Medulla oblongata (tissue), 1 donor: ENCODE measurements around the gene MCAT.
"Not testable (repeated sequence)": the region's sequence is repeated elsewhere in the genome, so short reads cannot be mapped to it uniquely, and the experiment has no call there.

Source experiments
- DNase-seq: peaks from one replicate; pipeline ENCODE4 v3.0.0-alpha.2; 2015; ENCODE audit errors: extremely low spot score

The MCAT gene

GRCh38 chr22:43154887-43155536, 11.8 kb upstream of the MCAT start:
- peak; percentile 49 for DNase-seq

GRCh38 chr22:43153899-43154298, 10.7 kb upstream of the MCAT start:
- no peak for DNase-seq

GRCh38 chr22:43152357-43153071, 9.3 kb upstream of the MCAT start:
- DNase-seq, result peak; percentile 59

GRCh38 chr22:43152003-43152356, 8.8 kb upstream of the MCAT start:
- no peak for DNase-seq

- peak; percentile 83 for DNase-seq
Observed at GRCh38 chr22:43151251-43152002, 8.2 kb upstream of the MCAT start, which contains the start of gene TSPO. TSPO (plus strand) TSS chr22:43151559; CDS start chr22:43159239, 7,680 bp downstream.

- no peak for DNase-seq
Observed at GRCh38 chr22:43150731-43151206, 7.6 kb upstream of the MCAT start.

GRCh38 chr22:43148581-43148980, 5.4 kb upstream of the MCAT start:
- DNase-seq, result no peak

GRCh38 chr22:43147821-43148220, 4.6 kb upstream of the MCAT start:
- peak; percentile 33 for DNase-seq

GRCh38 chr22:43146332-43146731, 3.1 kb upstream of the MCAT start:
- DNase-seq, result not testable (repeated sequence)

- not testable (repeated sequence) for DNase-seq
Observed at GRCh38 chr22:43145371-43145770, 2.2 kb upstream of the MCAT start.

- DNase-seq, result no peak
Observed at GRCh38 chr22:43144949-43145348, 1.8 kb upstream of the MCAT start.

- no peak for DNase-seq
Observed at GRCh38 chr22:43136801-43137200, 6.4 kb downstream of the MCAT start.

- DNase-seq, result no peak
Observed at GRCh38 chr22:43136255-43136654, 6.9 kb downstream of the MCAT start.

- DNase-seq, result no peak
Observed at GRCh38 chr22:43135565-43135964, 7.6 kb downstream of the MCAT start.

GRCh38 chr22:43134553-43134952, 8.6 kb downstream of the MCAT start:
- DNase-seq, result no peak

GRCh38 chr22:43133401-43133800, 9.8 kb downstream of the MCAT start:
- DNase-seq, result no peak

- no peak for DNase-seq
Observed at GRCh38 chr22:43131773-43132501, 11.3 kb downstream of the MCAT start.

- DNase-seq, result no peak
Observed at GRCh38 chr22:43129426-43130425, 13.5 kb downstream of the MCAT start.

- DNase-seq, result no peak
Observed at GRCh38 chr22:43128928-43129424, 14.2 kb downstream of the MCAT start.

- no peak for DNase-seq
Observed at GRCh38 chr22:43128116-43128515, 15.1 kb downstream of the MCAT start.
